Measurements from ENCODE around the gene TLK1. TPM values are rescaled to one million over a fixed set of nuclear protein-coding genes. Genes with fewer than 3 reads are reported as not detected.
"Not testable (repeated sequence)": the region's sequence is repeated elsewhere in the genome, so short reads cannot be mapped to it uniquely, and the experiment has no call there.

The TLK1 gene
- total and polyA plus RNA-seq, 5 donors: 7.3 to 35.3 (median 32.9) TPM

DNA sequence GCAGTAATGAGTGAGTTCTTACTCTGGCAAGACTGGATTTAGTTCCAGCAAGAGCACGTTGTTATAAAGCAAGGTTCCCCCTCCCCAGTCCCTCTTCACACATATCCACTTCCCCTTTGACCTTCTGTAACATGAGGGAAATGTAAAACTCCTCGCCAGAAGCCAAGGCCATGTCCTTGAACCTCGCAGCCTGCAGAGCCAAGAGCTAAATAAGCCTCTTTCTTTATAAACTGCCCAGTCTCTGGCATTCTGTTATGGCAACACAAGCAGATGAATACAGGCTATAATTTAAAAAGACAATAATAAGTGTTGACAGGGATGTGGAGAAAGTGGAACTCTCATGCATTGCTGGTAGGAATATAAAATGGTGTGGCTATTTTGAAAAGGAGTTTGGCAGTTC is 60.3 kb downstream of the TLK1 start:
- Histone ChIP-seq H3K9me3 (ENCODE audit: control insufficient read depth, low read length) (no peaks in the 10 kb centered on the region), H3K27me3 (ENCODE audit: control insufficient read depth, insufficient read depth) (no peaks in the 10 kb centered on the region), H3K4me1 (ENCODE audit: control insufficient read depth, insufficient read depth, low read length) (no peaks in the 10 kb centered on the region), H3K4me3 (ENCODE audit: low read length) (no peak overlapping the region), H3K27ac (ENCODE audit: low read length) (no peak overlapping the region)
- intact Hi-C loops (cut with DNase I): no loop called here
- DNase-seq: no peak
- no peak for ATAC-seq
- 92% methylated on average over 3 of the region's 3 CpGs for WGBS

DNA sequence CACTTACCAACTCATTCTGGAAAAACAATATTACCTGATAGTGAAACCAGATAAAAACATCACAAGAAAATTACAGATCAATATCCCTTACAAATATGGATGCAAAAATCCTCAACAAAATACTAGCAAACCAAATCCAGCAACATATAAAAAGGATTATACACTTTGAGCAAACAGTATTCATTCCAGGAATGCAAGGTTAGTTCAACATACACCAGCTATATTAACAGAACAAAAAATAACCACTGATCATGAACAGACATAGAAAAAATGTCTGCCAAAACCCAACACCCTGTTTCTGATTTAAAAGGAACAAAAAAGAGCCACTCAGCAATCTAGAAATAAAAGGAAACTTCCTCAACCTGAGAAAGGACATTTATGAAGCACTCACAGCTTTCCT is 62.1 kb downstream of the TLK1 start:
- intact Hi-C loops (cut with DNase I): no loop called here
- Histone ChIP-seq H3K4me3 (ENCODE audit: low read length) (no peak overlapping the region), H3K4me1 (ENCODE audit: control insufficient read depth, insufficient read depth, low read length) (no peaks in the 10 kb centered on the region), H3K27ac (ENCODE audit: low read length) (no peak overlapping the region), H3K27me3 (ENCODE audit: control insufficient read depth, insufficient read depth) (no peaks in the 10 kb centered on the region), H3K9me3 (ENCODE audit: control insufficient read depth, low read length) (no peaks in the 10 kb centered on the region)
- DNase-seq: no peak
- ATAC-seq: no peak

- H3K4me1 ChIP-seq (ENCODE audit: control insufficient read depth, insufficient read depth, low read length): no peaks in the 10 kb centered on the region
- no peak overlapping the region for H3K4me3 ChIP-seq (ENCODE audit: low read length)
- DNase-seq: no peak
- no peak for ATAC-seq
- no peaks in the 10 kb centered on the region for H3K27me3 ChIP-seq (ENCODE audit: control insufficient read depth, insufficient read depth)
- H3K9me3 ChIP-seq (ENCODE audit: control insufficient read depth, low read length): no peaks in the 10 kb centered on the region
- no peak overlapping the region for H3K27ac ChIP-seq (ENCODE audit: low read length)
- intact Hi-C loops (cut with DNase I): no loop called here
- WGBS: 90% methylated on average over 2 of the region's 2 CpGs
These were observed 65.6 kb downstream of the TLK1 start for GRCh38 chr2:171095014-171095582.

DNA sequence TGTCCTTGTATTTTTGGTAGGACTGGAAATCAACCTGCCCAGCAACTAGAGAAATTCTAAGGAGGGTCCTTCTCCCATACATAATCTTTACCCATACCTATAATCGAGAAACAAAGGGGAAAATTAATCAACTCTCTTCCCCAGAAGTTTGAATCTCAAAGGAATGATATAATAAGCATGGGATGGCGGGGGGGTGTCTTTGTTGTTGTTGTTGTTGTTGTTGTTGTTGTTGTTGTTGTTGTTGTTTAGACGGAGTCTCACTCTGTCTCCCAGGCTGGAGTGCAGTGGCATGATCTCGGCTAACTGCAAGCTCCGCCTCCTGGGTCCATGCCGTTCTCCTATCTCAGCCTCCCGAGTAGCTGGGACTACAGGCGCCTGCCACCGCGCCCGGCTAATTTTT is 69.2 kb downstream of the TLK1 start:
- intact Hi-C loops (cut with DNase I): not testable (repeated sequence)

GRCh38 chr2:171089489-171089888 is 71.2 kb downstream of the TLK1 start:
- H3K4me3 ChIP-seq (ENCODE audit: low read length): no peak overlapping the region
- intact Hi-C loops (cut with DNase I): no loop called here
- 98% methylated on average over 6 of the region's 6 CpGs for WGBS

More for the DNA sequence above, 69.2 kb downstream of the TLK1 start:
- ATAC-seq; H3K4me1 ChIP-seq (ENCODE audit: control insufficient read depth, insufficient read depth, low read length); H3K4me3 ChIP-seq (ENCODE audit: low read length); H3K27ac ChIP-seq (ENCODE audit: low read length); H3K27me3 ChIP-seq (ENCODE audit: control insufficient read depth, insufficient read depth); H3K9me3 ChIP-seq (ENCODE audit: control insufficient read depth, low read length): not testable (repeated sequence)
- DNase-seq: peak in 1 of 3 donors; percentile 8
- WGBS: 96% methylated on average over 11 of the region's 11 CpGs

DNA sequence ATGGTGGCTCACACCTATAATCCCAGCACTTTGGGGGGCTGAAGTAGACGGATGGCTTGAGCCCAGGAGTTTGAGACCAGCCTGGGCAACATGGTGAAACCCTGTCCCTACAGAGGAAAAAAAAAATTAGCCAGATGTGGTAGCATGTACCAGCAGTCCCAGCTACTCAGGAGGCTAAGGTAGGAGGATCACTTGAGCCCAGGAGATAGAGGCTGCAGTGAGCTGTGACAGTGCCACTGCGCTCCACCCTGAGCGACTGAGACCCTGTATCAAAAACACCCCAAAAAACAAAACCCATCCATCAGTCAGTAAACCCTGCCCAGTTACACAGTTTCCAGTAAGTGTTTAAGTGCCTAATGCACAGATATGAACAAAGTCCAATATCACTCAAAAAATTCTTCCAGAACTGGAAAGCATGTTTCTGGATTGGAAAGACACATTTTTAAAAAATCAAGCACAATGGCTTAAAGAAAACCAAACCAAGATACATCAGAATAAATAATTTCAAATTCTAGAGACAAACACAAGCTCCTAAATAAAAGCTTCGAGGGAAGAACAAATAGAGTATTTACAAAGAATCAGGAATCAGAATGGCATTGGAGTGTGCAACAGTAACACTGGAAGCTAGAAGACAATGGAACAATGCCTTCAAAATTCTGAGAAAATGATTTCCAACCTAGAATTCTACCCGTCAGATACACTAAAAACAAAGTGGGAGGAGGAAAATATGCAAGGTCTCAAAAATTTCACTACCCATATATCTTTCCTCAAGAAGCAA is 72.4 kb downstream of the TLK1 start:
- intact Hi-C loops (cut with DNase I): no loop called here
- ATAC-seq: no peak
- WGBS: 93% methylated on average over 5 of the region's 5 CpGs

More at GRCh38 chr2:171089489-171089888, 71.2 kb downstream of the TLK1 start:
- H3K9me3 ChIP-seq (ENCODE audit: control insufficient read depth, low read length): no peaks in the 10 kb centered on the region
- no peak for ATAC-seq
- no peaks in the 10 kb centered on the region for H3K27me3 ChIP-seq (ENCODE audit: control insufficient read depth, insufficient read depth)
- H3K4me1 ChIP-seq (ENCODE audit: control insufficient read depth, insufficient read depth, low read length): no peaks in the 10 kb centered on the region
- DNase-seq: no peak
- H3K27ac ChIP-seq (ENCODE audit: low read length): no peak overlapping the region

GRCh38 chr2:171087547-171087946 is 73.1 kb downstream of the TLK1 start:
- Histone ChIP-seq H3K4me3 (ENCODE audit: low read length) (no peak overlapping the region), H3K27ac (ENCODE audit: low read length) (no peak overlapping the region), H3K27me3 (ENCODE audit: control insufficient read depth, insufficient read depth) (no peaks in the 10 kb centered on the region), H3K9me3 (ENCODE audit: control insufficient read depth, low read length) (no peaks in the 10 kb centered on the region), H3K4me1 (ENCODE audit: control insufficient read depth, insufficient read depth, low read length) (no peaks in the 10 kb centered on the region)
- intact Hi-C loops (cut with DNase I): no loop called here
- no peak for ATAC-seq
- WGBS: 95% methylated on average over 1 of the region's 1 CpG
- DNase-seq: no peak

More for the DNA sequence above, 72.4 kb downstream of the TLK1 start:
- no peak overlapping the region for H3K27ac ChIP-seq (ENCODE audit: low read length)
- H3K9me3 ChIP-seq (ENCODE audit: control insufficient read depth, low read length): no peaks in the 10 kb centered on the region
- H3K27me3 ChIP-seq (ENCODE audit: control insufficient read depth, insufficient read depth): no peaks in the 10 kb centered on the region
- DNase-seq: no peak
- H3K4me1 ChIP-seq (ENCODE audit: control insufficient read depth, insufficient read depth, low read length): no peaks in the 10 kb centered on the region
- no peak overlapping the region for H3K4me3 ChIP-seq (ENCODE audit: low read length)

DNA sequence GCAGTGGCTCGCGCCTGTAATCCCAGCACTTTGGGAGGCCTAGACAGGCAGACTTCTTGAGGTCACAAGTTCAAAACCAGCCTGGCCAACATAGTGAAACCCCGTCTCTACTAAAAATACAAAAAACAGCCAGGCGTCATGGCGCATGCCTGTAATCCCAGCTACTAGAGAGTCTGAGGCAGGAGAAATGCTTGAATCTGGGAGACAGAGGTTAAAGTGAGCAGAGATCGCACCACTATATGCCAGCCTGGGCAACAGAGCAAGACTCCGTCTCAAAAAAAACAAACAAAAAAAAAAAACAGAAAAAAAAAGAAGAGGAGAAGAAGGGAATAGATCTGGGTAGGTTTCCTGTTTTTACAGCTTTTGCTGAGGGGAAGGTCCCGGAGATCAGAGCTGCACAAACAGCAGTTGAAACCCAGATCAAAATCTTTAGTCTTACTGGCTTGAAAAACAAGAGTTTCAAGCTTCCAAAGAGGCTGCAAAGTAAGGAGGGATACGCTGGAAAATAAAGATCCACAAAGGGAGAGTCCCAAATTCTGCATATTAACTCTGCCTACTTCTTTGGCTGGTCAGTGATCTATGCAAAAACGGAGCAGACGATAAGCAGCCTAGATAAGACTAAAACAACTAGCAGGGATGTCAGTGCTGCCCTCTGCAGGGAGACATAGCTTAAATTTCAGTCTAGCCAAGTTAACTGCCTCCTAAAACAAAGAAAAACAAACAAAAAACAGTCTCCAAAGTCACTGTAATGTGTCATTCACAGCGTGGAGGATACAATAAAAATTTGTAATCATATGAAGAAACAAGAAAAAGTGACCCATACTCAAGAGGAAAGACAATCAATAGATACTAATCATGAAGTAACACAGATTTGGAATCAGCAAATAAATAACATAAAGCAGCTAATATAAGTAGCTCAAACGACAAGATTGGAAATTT is 74.1 kb downstream of the TLK1 start:
- intact Hi-C loops (cut with DNase I): no loop called here
- peak in 2 of 3 donors; percentile 28 to 41 for DNase-seq
- 50% methylated on average over 13 of the region's 13 CpGs for WGBS
- Histone ChIP-seq H3K9me3 (ENCODE audit: control insufficient read depth, low read length) (no peaks in the 10 kb centered on the region), H3K27me3 (ENCODE audit: control insufficient read depth, insufficient read depth) (no peaks in the 10 kb centered on the region), H3K4me3 (ENCODE audit: low read length) (no peak overlapping the region), H3K27ac (ENCODE audit: low read length) (no peak overlapping the region), H3K4me1 (ENCODE audit: control insufficient read depth, insufficient read depth, low read length) (no peaks in the 10 kb centered on the region)
- ATAC-seq: peak; percentile 52 to 79

DNA sequence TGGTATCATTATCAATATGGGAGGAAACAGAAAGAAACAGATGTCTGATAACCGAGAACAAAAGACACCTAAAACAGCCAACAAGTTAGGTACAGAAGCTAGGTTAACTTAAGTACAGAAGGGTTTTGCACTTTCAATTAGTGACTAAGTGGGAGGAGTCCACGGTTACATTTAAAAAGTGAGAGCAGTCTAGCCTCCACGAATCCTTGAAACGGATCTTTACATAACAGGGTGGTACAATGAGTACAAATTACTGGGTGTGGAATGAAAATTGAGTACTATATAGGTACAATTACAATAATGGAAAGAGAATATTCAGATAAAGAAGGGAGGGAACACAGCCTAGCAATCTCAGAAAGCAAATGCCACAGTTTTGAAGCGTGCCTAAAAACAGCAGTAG is 76.6 kb downstream of the TLK1 start:
- no peaks in the 10 kb centered on the region for H3K4me1 ChIP-seq (ENCODE audit: control insufficient read depth, insufficient read depth, low read length)
- H3K4me3 ChIP-seq (ENCODE audit: low read length): no peak overlapping the region
- DNase-seq: no peak
- ATAC-seq: no peak
- no peaks in the 10 kb centered on the region for H3K27me3 ChIP-seq (ENCODE audit: control insufficient read depth, insufficient read depth)
- intact Hi-C loops (cut with DNase I): no loop called here
- H3K27ac ChIP-seq (ENCODE audit: low read length): no peak overlapping the region
- 72% methylated on average over 5 of the region's 5 CpGs for WGBS
- no peaks in the 10 kb centered on the region for H3K9me3 ChIP-seq (ENCODE audit: control insufficient read depth, low read length)

- intact Hi-C loops (cut with DNase I): no loop called here
- 91% methylated on average over 2 of the region's 2 CpGs for WGBS
These were observed 77.2 kb downstream of the TLK1 start for GRCh38 chr2:171083451-171083850.

GRCh38 chr2:171081649-171082111 is 79.0 kb downstream of the TLK1 start:
- H3K27ac ChIP-seq (ENCODE audit: low read length): no peak overlapping the region
- no peaks in the 10 kb centered on the region for H3K27me3 ChIP-seq (ENCODE audit: control insufficient read depth, insufficient read depth)
- WGBS: 85% methylated on average over 3 of the region's 3 CpGs
- H3K9me3 ChIP-seq (ENCODE audit: control insufficient read depth, low read length): no peaks in the 10 kb centered on the region
- intact Hi-C loops (cut with DNase I): no loop called here
- H3K4me3 ChIP-seq (ENCODE audit: low read length): no peak overlapping the region
- H3K4me1 ChIP-seq (ENCODE audit: control insufficient read depth, insufficient read depth, low read length): no peaks in the 10 kb centered on the region
- ATAC-seq (no peak), DNase-seq (no peak)

More at GRCh38 chr2:171083451-171083850, 77.2 kb downstream of the TLK1 start:
- Histone ChIP-seq H3K27me3 (ENCODE audit: control insufficient read depth, insufficient read depth) (no peaks in the 10 kb centered on the region), H3K27ac (ENCODE audit: low read length) (no peak overlapping the region), H3K4me3 (ENCODE audit: low read length) (no peak overlapping the region), H3K4me1 (ENCODE audit: control insufficient read depth, insufficient read depth, low read length) (no peaks in the 10 kb centered on the region), H3K9me3 (ENCODE audit: control insufficient read depth, low read length) (no peaks in the 10 kb centered on the region)
- DNase-seq: no peak
- no peak for ATAC-seq
